Esophagus muscularis mucosa (tissue), 3 donors: ENCODE results near the gene ARHGEF12.

Experiments
- CTCF ChIP-seq, 3 experiments: fragments of 200-600 bp in 2 of 3; fragments of 450-650 bp in 1 of 3; sonication (generic) in 2 of 3; IDR thresholded peaks; one replicate each; pipeline ENCODE4 v1.5.1; 2017 to 2019; ENCODE audit warnings: antibody characterized with exemption in 3 of 3, mild to moderate bottlenecking in 2 of 3, moderate library complexity in 1 of 3
- POLR2A ChIP-seq: fragments of 450-650 bp; IDR thresholded peaks from one replicate; pipeline ENCODE4 v1.6.1; 2017; ENCODE audit warnings: antibody characterized with exemption, moderate library complexity, mild to moderate bottlenecking, low read depth
- POLR2AphosphoS5 ChIP-seq, 2 donors: sonication (generic); formaldehyde crosslinking; IDR thresholded peaks; one replicate each; pipeline ENCODE4 v1.6.1; 2017; ENCODE audit warnings: antibody characterized with exemption in 2 of 2

GRCh38 chr11:120372296-120372695 lies 36.1 kb downstream of the ARHGEF12 start:
- TF ChIP-seq CTCF (IDR thresholded peaks at IDR 0.05) (no peak), POLR2A (no peak), POLR2AphosphoS5 (IDR thresholded peaks at IDR 0.05) (no peak)
